ENCODE data around the gene ARL14EPL.
"Not testable (repeated sequence)": the region's sequence is repeated elsewhere in the genome, so short reads cannot be mapped to it uniquely, and the experiment has no call there.

Gene ARL14EPL

DNA sequence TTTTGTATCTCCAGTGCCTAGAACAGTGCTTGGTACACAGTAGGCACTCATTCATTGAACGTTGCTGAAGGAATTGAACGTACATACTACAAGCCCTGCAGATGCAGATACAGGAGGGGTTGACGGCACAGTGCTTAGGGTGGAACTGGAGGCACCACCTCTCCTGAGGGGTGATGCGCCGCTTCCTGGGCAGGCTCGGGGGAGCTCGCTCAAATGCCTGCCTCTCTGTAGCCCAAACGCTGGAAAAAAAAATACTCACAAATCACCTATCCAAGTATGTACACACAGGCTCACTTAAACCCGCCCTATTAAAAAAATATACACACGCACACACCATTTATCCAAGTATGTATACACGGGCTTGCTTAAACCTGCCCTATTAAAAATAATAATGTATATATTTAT, 52.0 kb downstream of the ARL14EPL start:
- Histone ChIP-seq H3K27ac (ENCODE audit: low read length) (no peak overlapping the region), H3K4me2 (ENCODE audit: low read length) (peak overlapping the region; percentile 69), H2AFZ (ENCODE audit: low read depth, low read length) (peak overlapping the region; percentile 76; the same call in 1 of the 2 replicates), H3K9me3 (ENCODE audit: insufficient read depth, low read length) (no peaks in the 10 kb centered on the region), H3K4me3 (ENCODE audit: low read length) (peak overlapping the region; percentile 82), H3K9ac (ENCODE audit: low read length) (peak overlapping the region; percentile 70), H4K20me1 (ENCODE audit: insufficient read depth, low read length) (no peaks in the 10 kb centered on the region), H3K27me3 (ENCODE audit: low read depth, low read length) (no peaks in the 10 kb centered on the region), H3K79me2 (ENCODE audit: low read length) (peaks cover 31% of the 10 kb centered on the region), H3K36me3 (replicated peaks; ENCODE audit: low read depth, low read length) (peaks cover 8% of the 10 kb centered on the region), H3K4me1 (ENCODE audit: low read length) (peaks cover 6% of the 10 kb centered on the region)
- no peak for TF ChIP-seq EZH2phosphoT487 (IDR thresholded peaks at IDR 0.05; ENCODE audit: low read depth)
- no peak for TF ChIP-seq CTCF (IDR thresholded peaks at IDR 0.05; ENCODE audit: low read depth, low read length)

DNA sequence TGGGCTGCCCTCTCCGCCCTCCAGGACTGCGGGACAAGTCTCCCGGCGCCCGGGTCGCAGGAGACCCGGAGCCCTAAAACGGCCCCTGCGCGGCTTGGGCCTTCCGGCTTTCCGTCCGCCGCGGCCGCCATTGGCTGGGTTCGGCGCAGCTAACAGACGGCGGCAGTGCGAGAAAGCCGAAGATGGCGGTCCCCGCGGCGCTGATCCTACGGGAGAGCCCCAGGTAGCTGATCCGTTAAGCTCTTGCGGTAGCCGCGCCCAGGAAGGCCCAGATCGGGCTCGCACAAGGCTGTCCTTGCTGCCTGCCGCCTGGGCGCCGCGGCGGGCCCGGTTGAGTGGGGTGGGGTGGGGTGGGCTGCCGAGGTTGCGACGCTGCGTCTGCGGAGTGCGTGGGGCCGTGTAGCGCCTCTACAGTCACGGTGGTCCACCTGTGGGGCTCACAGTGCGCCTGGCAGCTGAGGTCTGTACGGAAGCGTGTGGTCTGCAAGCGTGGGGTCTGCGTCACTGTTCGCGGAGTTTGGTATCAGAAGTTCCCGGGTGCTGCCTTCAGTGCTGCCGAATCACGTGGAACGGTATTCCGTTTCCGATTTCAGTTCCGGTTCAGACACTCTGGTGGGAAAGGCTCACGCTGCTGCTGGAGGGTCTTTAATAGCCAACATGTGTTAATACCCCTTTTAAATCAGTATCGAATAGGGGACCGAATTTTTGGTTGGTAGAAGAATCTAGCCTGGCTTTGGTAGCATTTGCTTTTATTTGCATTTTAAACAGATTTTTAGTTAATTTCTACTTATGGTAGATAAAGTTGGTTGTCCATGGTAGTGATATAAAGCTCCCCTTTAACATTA, 52.8 kb downstream of the ARL14EPL start, which contains the start of gene COMMD10:
Gene COMMD10 (plus strand): TSS at position 155 of the 845 bp plus-strand sequence.
- Histone ChIP-seq H3K79me2 (ENCODE audit: low read length) (peaks cover 38% of the 10 kb centered on the region), H2AFZ (ENCODE audit: low read depth, low read length) (peak within 1 kb of the TSS; percentile 76; the same call in 1 of the 2 replicates), H3K4me2 (ENCODE audit: low read length) (peak within 1 kb of the TSS; percentile 69), H3K9ac (ENCODE audit: low read length) (peak within 1 kb of the TSS; percentile 70), H3K27ac (ENCODE audit: low read length) (peak within 1 kb of the TSS; percentile 62), H3K36me3 (replicated peaks; ENCODE audit: low read depth, low read length) (peaks cover 10% of the 10 kb centered on the region), H4K20me1 (ENCODE audit: insufficient read depth, low read length) (no peaks in the 10 kb centered on the region), H3K4me3 (ENCODE audit: low read length) (peak within 1 kb of the TSS; percentile 82), H3K9me3 (ENCODE audit: insufficient read depth, low read length) (no peaks in the 10 kb centered on the region), H3K27me3 (ENCODE audit: low read depth, low read length) (no peaks in the 10 kb centered on the region), H3K4me1 (ENCODE audit: low read length) (peaks cover 6% of the 10 kb centered on the region)
- TF ChIP-seq EZH2phosphoT487 (IDR thresholded peaks at IDR 0.05; ENCODE audit: low read depth) (no peak), CTCF (IDR thresholded peaks at IDR 0.05; ENCODE audit: low read depth, low read length) (no peak)

DNA sequence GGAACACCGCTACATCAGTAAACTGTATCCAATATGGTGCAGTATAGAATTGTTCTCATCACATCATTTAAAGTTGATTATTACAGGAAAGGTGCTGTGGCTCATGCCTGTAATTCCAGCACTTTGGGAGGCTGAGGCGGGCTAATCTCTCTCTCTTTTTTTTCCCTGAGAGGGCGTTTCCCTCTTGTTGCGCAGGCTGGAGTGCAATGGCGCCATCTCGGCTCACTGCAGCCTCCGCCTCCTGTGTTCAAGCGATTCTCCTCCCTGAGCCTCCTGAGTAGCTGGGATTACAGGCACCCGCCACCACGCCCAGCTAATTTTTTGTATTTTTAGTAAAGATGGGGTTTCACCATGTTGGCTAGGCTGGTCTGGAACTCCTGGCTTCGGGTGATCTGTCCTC, 54.0 kb downstream of the ARL14EPL start:
- not testable (repeated sequence) for H4K20me1 ChIP-seq (ENCODE audit: insufficient read depth, low read length); H3K27ac ChIP-seq (ENCODE audit: low read length); H3K9me3 ChIP-seq (ENCODE audit: insufficient read depth, low read length); H3K9ac ChIP-seq (ENCODE audit: low read length); H3K4me3 ChIP-seq (ENCODE audit: low read length); H3K27me3 ChIP-seq (ENCODE audit: low read depth, low read length); H2AFZ ChIP-seq (ENCODE audit: low read depth, low read length)
- H3K36me3 ChIP-seq (replicated peaks; ENCODE audit: low read depth, low read length), result peaks cover 10% of the 10 kb centered on the region
- peaks cover 42% of the 10 kb centered on the region for H3K79me2 ChIP-seq (ENCODE audit: low read length)
- peak overlapping the region; percentile 69 for H3K4me2 ChIP-seq (ENCODE audit: low read length)
- H3K4me1 ChIP-seq (ENCODE audit: low read length), result peaks cover 11% of the 10 kb centered on the region

DNA sequence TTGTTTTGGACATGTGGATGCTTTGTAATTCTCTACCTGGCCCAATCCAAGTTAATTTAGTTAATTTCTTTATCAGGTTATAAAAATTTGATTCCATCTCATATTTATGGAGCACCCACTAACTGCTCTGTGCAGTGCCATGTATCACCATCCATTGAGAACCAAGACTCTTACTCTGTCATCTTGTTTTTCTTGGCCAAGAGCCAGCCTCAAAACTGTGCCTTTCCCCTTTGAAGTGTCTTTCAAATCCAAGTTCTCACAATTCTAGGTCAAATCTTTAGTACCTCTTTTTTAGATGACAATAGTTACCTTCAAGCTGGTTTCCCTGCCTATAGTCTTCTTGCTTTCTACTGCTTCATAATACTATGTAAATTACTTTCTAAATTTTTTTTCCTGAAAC, 55.8 kb downstream of the ARL14EPL start:
- no peaks in the 10 kb centered on the region for H3K27me3 ChIP-seq (ENCODE audit: low read depth, low read length)
- H3K9me3 ChIP-seq (ENCODE audit: insufficient read depth, low read length), result no peaks in the 10 kb centered on the region
- H2AFZ ChIP-seq (ENCODE audit: low read depth, low read length), result no peak overlapping the region
- H3K27ac ChIP-seq (ENCODE audit: low read length), result no peak overlapping the region
- H3K79me2 ChIP-seq (ENCODE audit: low read length), result peaks cover 42% of the 10 kb centered on the region
- H3K9ac ChIP-seq (ENCODE audit: low read length), result no peak overlapping the region
- H3K4me3 ChIP-seq (ENCODE audit: low read length), result no peak overlapping the region
- H3K36me3 ChIP-seq (replicated peaks; ENCODE audit: low read depth, low read length), result peaks cover 17% of the 10 kb centered on the region
- H3K4me1 ChIP-seq (ENCODE audit: low read length), result peaks cover 11% of the 10 kb centered on the region
- TF ChIP-seq CTCF (IDR thresholded peaks at IDR 0.05; ENCODE audit: low read depth, low read length), result no peak
- TF ChIP-seq EZH2phosphoT487 (IDR thresholded peaks at IDR 0.05; ENCODE audit: low read depth), result no peak
- H3K4me2 ChIP-seq (ENCODE audit: low read length), result no peak overlapping the region
- no peaks in the 10 kb centered on the region for H4K20me1 ChIP-seq (ENCODE audit: insufficient read depth, low read length)
